ENCODE data around the gene FOXRED2.
"Not testable (repeated sequence)": the region's sequence is repeated elsewhere in the genome, so short reads cannot be mapped to it uniquely, and the experiment has no call there.

FOXRED2 gene

DNA sequence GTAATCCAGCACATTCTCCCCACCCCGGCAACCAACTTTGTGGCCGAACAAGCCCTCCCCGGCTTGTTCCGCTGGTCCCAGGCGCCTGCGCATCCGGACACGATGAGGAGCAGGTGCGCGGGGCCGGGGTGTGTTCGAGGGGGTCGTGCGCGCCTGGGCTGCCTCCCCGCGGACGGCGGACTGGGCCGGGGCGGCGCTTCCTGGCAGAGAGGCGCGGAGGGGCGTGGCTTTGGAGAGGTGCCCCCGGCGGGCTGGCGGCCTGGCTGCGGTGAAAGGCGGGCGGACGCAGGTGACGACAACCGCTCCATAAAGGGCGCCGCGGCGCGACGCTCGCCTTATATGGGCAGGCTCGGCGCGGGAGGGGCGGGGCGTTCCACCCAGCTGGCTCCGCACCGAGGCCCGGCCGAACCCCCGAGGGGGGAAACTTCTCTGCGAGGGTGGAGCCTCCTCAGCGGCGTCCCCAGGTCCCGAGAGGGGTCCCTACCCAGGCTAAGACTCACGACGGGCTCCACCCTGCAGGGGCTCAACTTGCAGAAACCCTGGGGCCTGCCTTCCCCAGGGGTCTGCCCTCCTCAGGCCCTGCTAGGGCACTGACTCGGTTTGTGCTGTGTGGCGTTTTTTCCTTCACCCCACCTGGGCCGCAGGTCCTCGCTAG lies 51.8 kb downstream of the FOXRED2 start:
- no peak for DNase-seq (ENCODE audit: extremely low read depth, low read depth)
- TF ChIP-seq, protein P1, sequence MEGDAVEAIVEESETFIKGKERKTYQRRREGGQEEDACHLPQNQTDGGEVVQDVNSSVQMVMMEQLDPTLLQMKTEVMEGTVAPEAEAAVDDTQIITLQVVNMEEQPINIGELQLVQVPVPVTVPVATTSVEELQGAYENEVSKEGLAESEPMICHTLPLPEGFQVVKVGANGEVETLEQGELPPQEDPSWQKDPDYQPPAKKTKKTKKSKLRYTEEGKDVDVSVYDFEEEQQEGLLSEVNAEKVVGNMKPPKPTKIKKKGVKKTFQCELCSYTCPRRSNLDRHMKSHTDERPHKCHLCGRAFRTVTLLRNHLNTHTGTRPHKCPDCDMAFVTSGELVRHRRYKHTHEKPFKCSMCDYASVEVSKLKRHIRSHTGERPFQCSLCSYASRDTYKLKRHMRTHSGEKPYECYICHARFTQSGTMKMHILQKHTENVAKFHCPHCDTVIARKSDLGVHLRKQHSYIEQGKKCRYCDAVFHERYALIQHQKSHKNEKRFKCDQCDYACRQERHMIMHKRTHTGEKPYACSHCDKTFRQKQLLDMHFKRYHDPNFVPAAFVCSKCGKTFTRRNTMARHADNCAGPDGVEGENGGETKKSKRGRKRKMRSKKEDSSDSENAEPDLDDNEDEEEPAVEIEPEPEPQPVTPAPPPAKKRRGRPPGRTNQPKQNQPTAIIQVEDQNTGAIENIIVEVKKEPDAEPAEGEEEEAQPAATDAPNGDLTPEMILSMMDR (IDR thresholded peaks at IDR 0.05; ENCODE audit: low read depth, low read length) = no peak

DNA sequence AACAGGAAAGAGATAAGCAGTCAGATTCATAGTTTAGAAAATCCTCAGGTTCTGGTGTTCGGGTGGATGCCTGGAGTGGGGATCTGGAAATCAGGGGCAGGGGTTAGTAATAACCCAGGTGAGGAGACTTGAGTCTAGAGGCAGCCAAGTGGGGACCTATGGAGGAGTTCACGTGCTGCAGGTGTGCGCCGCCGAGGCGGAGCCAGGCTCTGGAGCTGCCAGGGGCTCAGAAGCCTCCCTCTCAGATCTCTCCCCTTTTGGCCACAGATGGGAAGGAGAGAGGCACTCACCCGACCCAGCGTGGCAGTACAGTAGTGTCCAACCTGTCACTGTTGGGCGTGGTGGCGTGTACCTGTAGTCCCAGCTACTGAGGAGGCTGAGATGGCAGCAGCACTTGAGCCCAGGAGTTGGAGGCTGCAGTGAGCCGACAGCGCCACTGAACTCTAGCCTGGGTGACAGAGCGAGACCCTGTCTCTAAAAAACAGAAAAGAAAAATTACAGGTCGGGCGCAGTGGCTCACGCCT lies 52.9 kb downstream of the FOXRED2 start:
- DNase-seq (ENCODE audit: extremely low read depth, low read depth) = no peak
- TF ChIP-seq, protein P1 (IDR thresholded peaks at IDR 0.05; ENCODE audit: low read depth, low read length) = no peak

DNA sequence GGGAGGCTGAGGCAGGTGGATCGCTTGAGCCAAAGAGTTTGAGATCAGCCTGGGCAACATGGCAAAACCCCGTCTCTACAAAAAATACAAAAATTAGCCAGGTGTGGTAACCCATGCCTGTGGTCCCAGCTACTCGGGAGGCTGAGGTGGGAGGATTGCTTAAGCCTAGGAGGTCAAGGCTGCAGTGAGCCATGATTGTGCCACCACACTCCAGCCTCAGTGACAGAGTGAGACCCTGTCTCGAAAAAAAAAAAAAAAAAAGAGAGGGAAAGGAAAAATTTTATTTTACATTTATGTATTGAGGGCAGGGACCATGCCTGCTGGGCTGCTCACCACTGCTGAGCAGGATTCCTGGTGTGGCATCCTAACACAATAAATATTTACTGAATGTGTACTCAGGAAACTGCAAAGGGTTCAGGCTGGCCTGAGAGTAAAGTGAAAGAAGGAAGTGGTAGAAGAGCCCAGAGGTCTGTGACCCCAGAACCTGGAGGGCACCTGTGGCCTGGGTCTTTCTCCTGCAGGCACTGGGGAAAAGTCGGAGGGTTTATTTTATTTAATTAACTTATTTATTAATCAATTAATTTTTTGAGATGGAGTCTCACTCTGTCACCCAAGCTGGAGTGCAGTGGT lies 53.7 kb downstream of the FOXRED2 start:
- not testable (repeated sequence) for DNase-seq (ENCODE audit: extremely low read depth, low read depth)

DNA sequence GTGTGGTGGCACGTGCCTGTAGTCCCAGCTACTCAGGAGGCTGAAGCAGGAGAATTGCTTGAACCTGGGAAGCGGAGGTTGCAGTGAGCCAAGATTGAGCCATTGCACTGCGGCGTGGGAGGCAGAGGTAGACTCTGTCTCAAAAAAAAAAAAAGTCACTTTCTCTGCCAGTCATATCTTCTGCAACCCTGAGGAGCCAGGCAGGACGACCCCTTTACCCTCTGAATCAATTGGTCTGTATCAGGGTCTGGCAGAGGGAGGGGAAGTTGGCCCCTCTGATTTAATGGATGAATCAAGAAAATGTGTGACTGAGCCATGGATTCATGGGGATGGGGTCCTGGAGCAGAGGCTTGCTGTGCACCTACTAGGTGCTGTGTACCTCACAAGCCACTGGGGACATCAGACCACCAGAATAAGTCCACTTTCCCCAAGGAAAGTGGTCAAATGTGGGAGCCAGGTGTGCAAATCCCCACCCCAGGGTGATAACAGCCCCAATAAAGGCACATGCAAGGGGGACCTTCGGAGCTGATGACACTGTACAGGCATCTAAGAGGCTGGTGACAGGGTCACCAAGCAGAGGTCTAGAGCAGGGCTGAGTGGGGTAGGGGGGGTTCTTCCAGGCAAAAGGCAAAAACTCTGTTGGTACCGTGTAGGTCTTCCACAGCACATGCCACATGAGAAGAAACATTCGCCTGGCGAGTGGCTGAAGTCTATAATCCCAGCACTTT lies 54.4 kb downstream of the FOXRED2 start:
- TF ChIP-seq, protein P1 (IDR thresholded peaks at IDR 0.05; ENCODE audit: low read depth, low read length) = no peak
- no peak for DNase-seq (ENCODE audit: extremely low read depth, low read depth)

DNA sequence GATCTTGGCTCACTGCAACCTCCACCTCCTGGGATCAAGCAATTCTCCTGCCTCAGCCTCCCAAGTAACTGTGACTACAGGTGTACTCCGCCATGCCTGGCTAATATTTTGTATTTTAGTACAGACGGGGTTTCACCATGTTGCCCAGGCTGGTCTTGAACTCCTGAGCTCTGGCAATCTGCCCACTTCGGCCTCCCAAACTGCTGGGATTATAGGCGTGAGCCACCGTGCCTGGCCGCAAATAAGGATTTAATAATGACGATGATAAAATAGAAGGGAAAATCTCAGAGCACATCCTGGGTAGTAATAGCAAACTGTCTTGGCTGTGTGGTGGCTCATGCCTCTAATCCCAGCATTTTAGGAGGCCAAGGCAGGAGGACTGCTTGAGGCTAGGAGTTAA lies 55.9 kb downstream of the FOXRED2 start:
- not testable (repeated sequence) for DNase-seq (ENCODE audit: extremely low read depth, low read depth)

DNA sequence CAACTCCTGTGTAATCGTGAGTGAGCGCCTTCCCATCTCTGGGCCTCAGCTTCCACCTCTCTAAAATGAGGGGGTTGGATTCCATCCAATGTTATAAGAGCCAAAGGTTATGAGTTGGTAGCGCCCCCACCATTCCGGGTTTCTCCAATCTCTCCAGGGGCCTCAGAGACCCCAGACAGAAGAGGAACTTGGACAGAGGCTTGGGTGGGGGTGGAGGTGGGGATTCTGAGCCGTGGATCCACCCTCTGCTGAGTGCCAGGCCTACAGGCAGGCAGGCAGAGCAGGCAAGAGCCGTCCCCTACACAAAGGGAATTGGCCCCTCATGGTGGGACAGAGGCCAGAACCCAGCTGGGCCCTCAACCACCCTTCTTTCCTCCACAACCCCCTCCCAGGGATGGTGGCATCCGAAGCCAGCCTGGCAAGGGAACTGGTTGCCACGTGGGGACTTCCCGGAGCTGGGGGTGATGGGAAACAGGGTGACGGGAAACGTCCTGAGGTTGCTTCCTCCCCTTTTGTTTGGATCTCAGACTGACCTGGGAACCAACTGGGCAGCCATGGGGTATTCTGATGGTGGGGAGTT lies 57.2 kb downstream of the FOXRED2 start:
- DNase-seq (ENCODE audit: extremely low read depth, low read depth) = no peak
- TF ChIP-seq, protein P1 (IDR thresholded peaks at IDR 0.05; ENCODE audit: low read depth, low read length) = no peak

DNA sequence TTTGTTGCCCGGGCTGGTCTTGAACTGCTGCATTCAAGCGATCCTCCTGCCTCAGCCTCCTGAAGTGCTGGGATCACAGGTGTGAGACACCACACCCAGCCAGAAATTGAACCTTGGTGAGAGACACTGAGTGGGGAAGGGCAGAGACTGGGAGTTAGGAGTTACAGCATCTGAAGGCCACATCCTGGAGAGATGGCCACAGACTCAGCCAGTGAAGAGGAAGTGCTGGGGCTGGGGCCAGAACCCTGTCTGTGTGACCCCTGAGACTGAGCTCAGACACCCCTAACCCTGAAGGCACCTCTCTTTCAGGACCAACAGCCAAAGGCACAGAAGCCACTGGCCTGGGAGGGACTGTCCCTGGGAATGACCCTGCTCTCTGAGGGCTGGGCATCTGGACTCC lies 59.2 kb downstream of the FOXRED2 start:
- TF ChIP-seq, protein P1 (IDR thresholded peaks at IDR 0.05; ENCODE audit: low read depth, low read length) = no peak
- DNase-seq (ENCODE audit: extremely low read depth, low read depth) = no peak

DNA sequence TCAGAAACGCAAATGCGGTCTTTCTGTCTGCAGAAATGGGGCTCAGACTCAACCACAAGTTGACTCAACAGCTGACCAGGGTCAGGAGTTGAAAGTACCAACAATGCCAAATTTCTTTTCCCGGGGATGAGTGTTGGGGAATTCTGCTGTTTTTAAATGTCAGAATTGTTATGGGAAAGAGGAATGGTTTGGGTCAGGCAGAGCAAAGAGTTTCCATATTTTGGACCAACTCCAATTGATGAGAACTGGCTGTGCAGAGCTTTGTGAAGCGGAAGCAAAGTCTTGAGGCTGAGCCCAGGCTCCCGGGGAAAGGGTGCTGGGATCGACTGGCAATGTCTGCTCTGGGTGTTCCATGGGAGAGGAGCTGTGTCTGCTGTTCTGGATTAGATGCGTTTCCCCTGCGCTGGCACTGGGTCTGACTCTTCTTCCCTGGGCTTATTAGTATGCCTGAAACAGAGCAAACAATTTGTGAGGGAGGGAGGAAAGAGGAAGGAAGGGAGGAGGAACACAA lies 61.6 kb downstream of the FOXRED2 start:
- peak; percentile 85 for DNase-seq (ENCODE audit: extremely low read depth, low read depth)
- TF ChIP-seq, protein P1 (IDR thresholded peaks at IDR 0.05; ENCODE audit: low read depth, low read length) = no peak

Data from AG09319 (cell line).